GM12801 (cell line): ENCODE data around the gene NLGN2.

Experiments used
- CTCF ChIP-seq: IDR thresholded peaks from one replicate; pipeline ENCODE4 v1.5.1; 2011; ENCODE audit warnings: control low read depth; ENCODE audit not compliant: insufficient read length; ENCODE audit errors: extremely low read depth

Gene NLGN2

GRCh38 chr17:7419819-7420610 lies 12.4 kb downstream of the NLGN2 start, which contains the start of gene SPEM1:
TSS of gene SPEM1 (plus strand) at chr17:7420324. CDS start at chr17:7420385, 61 bp downstream.
- no peak for TF ChIP-seq CTCF

GRCh38 chr17:7421186-7421585 lies 13.5 kb downstream of the NLGN2 start:
- no peak for TF ChIP-seq CTCF

DNA sequence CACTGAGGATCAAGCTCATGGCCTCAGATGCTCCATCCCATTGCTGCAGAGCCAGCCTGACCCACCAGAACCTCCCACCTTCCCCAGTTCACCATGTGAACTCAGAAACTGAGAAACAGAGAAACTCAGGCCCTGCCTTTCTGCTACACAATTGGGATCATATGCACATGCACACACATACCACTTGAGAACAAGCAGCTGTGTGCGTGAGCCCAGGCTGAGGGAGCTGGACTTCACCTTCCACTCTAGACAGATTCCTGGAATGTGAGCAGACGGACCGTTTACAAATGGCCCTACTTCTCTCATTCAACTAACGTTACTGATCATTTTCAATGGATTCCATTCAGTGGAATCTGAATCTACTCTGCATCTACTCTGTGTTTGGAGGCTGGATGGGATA lies 16.0 kb downstream of the NLGN2 start:
- TF ChIP-seq CTCF = no peak

DNA sequence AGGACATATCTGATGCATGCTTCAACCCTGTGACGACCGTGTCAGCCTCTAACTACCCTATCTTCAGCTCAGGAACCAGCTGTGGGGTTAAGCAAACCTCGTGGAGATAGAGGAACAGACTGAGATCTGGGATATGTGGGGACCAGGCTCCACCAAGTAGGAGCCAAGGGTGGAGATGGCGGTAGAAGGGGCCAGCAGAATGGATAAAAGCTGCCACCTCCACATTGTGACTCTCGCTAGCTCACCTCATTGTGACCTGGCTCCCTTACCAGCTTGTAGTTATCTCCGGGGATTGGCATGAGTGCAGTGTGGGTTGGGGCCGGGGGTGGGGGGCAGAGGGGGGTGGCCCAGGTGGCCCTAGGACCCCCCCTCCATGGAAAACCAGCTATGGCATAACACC lies 17.7 kb downstream of the NLGN2 start, which contains the start of gene SPEM2:
Gene SPEM2 (plus strand): TSS at position 301 of the 400 bp plus-strand sequence. CDS start 73 bp downstream, at position 374.
- TF ChIP-seq CTCF = no peak

DNA sequence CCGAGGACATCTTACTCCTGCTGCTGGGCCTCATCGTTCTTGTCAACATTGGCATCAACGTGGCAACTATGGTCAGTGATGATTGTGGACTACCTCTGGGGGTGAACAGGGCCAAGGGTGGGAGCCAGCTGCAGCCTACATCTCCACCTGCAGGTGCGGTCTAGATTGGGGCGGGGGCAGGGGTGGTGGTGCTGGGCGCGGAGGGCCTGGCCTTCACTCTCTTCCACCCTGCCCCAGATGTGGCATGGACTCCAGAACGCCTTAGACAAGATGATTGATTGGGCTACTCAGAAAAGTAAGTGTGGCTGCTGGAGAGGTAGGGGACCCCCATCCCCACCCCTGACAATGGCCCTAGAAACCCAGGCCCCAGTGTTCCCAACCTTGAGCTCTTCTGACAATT lies 18.1 kb downstream of the NLGN2 start:
- no peak for TF ChIP-seq CTCF

DNA sequence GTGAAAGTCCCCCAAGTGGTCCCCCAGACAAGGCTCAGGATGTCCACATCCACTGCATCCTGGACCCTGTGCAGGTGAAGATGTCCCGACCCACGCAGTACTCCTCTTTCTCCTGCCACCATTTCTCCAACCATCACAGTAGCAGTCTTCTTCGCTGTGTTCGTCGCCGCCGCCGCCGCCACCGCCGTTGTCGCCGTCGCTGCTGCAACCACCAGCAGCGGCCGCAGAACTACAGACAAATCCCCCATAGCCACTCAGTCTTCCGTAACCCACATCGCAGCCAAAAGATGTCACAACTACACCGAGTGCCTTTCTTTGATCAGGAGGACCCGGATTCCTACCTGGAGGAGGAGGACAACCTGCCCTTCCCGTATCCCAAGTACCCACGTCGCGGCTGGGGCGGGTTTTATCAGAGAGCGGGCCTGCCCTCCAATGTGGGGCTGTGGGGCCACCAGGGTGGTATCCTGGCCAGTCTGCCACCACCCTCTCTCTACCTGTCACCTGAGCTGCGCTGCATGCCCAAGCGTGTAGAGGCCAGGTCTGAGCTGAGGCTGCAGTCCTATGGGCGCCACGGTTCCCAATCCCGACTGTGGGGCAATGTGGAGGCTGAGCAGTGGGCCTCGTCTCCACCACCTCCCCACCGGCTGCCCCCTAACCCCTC lies 18.7 kb downstream of the NLGN2 start:
- no peak for TF ChIP-seq CTCF

GRCh38 chr17:7426896-7427489 lies 19.3 kb downstream of the NLGN2 start:
- no peak for TF ChIP-seq CTCF
